ENCODE results near the gene ZDHHC19. TPM values are rescaled to one million over a fixed set of nuclear protein-coding genes. Genes with fewer than 3 reads are reported as not detected.
A peak's percentile ranks its signal among the peaks of the same experiment; 100 is the strongest.
"Not testable (repeated sequence)": the region's sequence is repeated elsewhere in the genome, so short reads cannot be mapped to it uniquely, and the experiment has no call there.

Gene ZDHHC19
- total RNA-seq, 2 donors from 2014 or later: not detected

DNA sequence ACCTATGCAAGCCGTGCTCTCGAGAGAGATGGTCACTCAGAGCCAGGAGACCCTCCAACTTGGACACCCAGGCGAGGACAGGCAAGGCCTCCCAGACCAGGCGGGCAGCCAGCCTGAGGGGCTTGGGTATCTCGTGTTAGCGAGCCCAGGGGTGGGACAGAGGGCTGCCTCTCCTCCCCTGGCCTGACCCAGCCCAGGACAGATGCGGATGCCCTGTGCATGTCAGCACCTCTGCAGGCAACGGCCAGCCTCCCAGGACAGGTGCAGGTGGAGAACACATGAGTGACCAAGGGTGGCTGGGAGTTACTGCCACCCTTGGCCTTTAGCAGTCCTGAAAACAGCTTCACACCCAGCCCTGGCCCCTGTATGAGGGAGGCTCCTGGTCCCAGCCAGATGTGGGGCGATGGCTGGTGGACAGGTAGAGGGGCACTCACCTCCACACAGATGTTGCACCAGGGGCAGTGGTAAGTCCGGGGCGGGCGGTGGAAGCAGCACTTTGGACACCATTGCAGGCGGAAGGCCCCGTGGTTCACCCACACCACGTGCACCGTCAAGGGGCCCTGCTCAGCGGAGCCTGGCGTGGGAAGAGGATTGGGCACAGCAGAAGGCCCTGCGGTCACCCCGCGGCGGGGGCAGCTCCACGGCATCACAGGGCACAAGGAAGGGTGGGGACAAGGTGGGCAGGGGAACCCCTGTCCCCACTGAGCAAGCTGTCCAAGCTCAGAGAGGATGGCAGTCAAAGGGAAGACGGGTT is 2.1 kb downstream of the ZDHHC19 start:
- intact Hi-C loops (cut with DNase I): no loop called here
- no peak for DNase-seq
- no peak for ATAC-seq

DNA sequence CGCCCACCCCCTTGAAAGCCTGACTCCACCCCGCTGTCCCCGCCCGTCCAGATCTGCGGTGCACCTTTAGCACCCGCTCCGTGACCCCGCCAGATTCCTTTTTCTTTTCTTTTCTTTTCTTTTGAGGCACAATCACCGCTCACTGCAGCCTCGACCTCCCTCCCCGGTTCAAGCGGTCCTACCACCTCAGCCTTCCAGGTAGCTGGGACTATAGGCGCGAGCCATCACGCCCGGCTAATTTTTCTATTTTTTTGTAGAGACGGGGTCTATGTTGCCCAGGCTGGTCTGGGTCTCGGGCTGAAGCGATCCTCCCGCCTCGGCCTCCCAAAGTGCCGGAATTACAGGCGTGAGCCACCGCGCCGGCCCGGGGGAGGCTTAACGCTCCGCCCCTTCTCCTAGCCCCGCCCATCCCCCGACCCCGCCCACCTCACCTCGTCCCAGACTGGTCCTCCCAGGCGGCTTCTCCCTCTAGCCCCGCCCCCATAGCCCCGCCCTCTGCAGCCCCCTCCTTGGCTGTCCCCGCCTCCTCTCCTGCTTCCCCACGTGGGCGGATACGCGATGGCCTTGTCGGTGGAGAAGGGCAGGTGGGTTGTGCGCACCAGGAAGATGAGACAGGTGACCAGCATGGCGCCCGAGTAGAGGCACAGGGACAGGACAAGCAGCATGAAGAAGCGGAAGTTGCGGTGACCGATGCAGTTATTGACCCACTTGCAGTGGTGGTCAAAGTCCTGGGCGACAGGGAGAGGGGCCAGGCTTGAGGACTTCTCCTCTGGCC is 3.2 kb downstream of the ZDHHC19 start:
- intact Hi-C loops (cut with DNase I): no loop called here
- peak; percentile 42 to 55 for ATAC-seq
- DNase-seq: peak; percentile 65

DNA sequence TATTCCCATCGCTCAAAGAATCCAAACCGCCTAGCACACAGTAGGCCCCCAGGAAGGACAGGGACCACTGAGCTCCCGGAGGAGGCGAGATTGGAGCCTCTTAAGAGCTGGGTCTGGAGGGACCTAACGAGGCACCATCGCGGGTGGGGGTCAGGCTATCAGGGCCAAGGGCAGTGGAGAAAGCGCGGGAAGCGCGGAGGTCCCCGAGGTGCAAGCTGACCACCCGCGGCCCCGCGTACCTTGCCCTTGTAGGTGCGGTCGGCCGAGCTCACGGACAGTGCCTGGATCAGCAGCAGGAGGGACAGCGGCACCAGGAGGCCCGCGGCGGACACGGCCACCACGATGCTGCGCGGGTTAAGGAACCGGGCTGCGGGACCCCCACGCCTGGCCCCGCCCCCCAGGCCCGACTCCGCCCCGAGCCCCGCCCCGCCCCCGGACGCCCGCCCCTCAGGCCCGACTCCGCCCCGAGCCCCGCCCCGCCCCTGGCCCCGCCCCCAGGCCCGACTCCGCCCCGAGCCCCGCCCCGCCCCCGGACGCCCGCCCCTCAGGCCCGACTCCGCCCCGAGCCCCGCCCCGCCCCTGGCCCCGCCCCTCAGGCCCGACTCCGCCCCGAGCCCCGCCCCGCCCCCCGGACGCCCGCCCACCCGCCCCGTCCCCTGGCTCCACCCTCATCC is 3.9 kb downstream of the ZDHHC19 start:
- no peak for DNase-seq
- intact Hi-C loops (cut with DNase I): no loop called here
- peak; percentile 15 to 36 for ATAC-seq

DNA sequence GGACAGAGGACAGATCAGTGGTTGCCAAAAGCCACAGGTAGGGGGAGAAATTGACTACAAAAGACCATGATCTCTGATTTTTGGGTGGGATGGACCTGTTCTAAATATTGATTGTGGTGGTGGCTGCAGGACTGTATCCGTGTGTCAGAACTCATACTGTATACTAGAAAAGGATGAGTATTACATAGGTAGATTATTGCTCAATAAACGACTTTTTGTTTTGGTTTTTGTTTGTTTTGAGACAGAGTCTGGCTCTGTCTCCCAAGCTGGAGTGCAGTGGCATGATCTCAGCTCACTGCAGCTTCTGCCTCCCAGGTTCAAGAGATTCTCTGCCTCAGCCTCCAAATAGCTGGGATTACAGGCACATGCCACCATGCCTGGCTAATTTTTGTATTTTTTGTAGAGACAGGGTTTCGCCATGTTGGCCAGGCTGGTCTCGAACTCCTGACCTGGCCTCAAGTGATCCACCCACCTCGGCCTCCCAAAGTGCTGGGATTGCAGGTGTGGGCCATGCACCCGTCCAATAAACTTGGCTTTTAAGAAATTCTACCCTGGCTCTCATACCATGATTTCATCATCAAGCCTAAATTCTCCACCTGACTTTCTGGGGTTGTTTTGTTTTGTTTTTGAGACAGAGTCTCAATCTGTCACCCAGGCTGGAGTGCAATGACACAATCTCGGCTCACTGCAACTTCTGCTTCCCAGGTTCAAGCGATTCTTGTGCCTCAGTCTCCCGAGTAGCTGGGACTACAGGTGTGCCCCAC is 5.6 kb downstream of the ZDHHC19 start:
- ATAC-seq; DNase-seq; intact Hi-C loops (cut with DNase I): not testable (repeated sequence)

DNA sequence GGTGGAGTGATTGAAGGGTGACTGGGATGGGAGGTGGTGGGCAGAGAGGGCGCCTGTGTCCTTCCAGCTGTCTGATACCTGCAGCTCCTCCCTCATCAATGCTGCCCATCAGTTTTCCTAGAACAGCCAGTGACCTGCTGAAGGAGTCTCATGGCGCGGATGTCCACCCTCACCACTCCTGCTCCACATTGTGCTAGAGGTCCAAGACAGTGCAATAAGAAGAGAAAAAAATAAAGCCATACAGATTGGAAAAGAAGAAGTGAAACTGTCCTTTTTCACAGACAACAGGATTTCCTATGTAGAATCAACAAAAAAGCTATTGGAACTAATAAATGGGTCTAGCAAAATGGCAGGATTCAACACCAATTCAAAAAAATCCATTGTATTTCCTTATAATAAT is 7.4 kb downstream of the ZDHHC19 start:
- intact Hi-C loops (cut with DNase I): no loop called here
- ATAC-seq: no peak
- no peak for DNase-seq

DNA sequence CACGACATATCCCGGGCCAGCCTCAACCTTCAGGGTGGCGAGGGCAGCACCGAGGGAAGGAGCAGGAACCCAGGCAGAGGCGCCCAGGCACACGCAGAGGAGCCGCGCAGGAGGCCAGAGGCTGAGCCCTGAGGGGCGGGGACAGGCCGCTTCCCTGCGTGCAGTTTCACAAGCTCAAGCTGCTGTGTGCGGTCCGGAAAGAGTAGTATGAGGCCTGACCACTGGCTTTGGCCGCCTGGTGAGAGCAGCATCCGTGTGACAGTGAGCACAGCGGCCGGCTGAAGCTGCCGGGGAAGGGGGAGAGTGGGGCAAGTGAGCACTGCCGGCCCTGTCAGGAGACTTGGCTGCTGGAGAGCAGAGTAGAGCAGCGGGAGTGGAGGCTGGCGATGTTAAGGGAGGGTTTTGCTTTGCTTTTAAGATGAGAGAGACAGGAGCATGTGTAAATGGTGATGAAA is 8.7 kb downstream of the ZDHHC19 start:
- DNase-seq (peak; percentile 56), ATAC-seq (peak; percentile 59 to 60)
- intact Hi-C loops (cut with DNase I): no loop called here

DNA sequence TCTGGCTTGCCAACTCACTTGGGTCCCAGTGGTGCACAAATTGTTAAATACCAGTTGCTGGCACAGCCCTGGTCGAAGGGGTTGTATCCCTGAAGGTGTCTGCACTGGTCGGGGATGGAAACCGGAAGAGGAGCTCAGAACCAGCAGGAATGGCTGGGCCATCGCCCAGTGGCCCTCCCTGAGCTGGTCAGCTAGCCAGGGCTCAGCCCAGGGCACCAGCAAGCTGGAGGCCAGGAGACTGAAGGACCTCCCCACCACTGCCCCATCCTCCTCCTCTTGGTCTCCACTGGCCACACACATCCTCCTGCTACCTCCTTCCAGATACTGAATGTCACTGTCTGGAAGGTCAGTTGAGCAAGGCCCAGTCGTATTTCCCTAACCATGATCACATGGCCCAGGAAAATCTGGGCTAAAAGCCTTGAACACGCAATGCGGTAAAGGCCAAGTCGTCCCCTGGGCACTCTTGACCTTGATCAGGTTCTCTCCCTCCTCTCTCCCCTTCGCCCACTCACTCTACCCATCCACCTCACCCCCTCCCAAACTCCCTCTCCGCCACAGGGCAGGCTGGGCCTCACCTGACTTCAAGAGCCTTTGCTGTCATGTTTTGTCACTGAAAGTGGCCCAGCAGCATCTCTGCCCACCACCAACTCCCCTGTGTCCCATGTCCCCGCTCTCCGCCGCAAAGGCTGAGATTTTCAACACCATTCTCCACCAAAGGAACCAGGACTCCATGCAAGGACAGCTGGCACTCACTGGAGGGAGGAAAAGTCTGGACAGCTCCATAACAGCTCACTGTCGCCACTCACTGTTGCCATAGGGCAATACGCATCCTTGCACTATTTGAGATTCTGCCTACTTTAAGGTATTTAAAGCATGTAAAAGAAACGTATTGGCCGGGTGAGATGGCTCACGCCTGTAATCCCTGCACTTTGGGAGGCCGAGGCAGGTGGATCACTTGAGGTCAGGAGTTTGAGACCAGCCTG is 12.1 kb downstream of the ZDHHC19 start:
- intact Hi-C loops (cut with DNase I): loop anchor here (5.0 kb wide), 2 partner anchors 127 to 172 kb away; no protein-coding TSS in a partner anchor
- DNase-seq: no peak
- ATAC-seq: peak in 1 of 2 donors; percentile 25

DNA sequence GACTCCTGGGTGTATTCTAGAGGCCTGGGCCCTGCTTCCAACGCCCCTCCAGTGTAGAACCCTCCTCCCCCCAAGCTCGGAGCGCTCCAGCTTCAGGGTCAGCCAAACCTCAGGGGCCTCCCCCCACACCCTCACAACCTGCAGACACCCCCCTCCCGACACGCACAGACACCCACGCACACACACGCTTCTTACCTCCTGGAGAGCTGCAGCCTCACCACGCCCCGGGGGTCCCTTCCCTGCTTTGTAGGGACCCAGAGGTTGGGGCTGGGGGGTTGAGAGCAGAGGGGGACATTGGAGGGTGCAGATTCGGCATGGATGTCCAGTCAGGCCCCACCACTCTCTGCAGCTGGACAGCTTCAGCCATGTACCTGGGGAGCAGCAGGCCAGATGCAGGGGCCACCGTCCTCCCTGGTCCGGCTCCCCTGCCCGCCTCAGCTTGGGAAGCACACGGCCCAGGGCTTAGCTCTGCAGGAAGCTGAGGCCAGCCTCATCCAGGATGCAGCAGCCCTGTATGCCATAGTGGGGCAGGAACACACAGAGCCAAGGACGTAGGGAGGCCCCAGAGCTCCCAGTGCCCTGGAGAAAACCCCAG is 13.0 kb downstream of the ZDHHC19 start:
- no peak for DNase-seq
- ATAC-seq: no peak
- intact Hi-C loops (cut with DNase I): loop anchor here (5.0 kb wide), 2 partner anchors 126 to 171 kb away; no protein-coding TSS in a partner anchor

DNA sequence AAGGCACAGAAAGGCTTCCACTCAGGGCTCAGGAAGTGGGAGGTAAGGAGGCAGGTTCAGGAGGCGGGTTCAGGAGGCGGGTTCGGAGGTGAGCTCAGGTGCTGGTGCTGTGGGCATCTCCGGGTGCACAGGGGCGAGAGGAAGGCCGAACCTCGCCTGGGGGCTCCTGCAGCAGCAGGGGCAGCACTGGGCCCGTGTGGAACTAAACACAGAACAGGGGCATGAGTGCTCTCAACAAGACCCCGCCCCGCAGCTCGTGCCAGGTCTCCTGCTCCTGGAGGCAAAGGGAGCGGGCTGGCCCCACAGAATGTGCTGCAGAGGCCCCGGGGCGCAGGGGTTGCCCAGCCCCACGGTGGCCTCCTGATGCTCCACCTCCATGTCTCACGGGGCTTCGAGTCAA is 13.7 kb downstream of the ZDHHC19 start:
- intact Hi-C loops (cut with DNase I): loop anchor here (2.0 to 5.0 kb wide), 3 partner anchors 125 to 170 kb away; no protein-coding TSS in a partner anchor
- ATAC-seq: no peak
- DNase-seq: no peak

DNA sequence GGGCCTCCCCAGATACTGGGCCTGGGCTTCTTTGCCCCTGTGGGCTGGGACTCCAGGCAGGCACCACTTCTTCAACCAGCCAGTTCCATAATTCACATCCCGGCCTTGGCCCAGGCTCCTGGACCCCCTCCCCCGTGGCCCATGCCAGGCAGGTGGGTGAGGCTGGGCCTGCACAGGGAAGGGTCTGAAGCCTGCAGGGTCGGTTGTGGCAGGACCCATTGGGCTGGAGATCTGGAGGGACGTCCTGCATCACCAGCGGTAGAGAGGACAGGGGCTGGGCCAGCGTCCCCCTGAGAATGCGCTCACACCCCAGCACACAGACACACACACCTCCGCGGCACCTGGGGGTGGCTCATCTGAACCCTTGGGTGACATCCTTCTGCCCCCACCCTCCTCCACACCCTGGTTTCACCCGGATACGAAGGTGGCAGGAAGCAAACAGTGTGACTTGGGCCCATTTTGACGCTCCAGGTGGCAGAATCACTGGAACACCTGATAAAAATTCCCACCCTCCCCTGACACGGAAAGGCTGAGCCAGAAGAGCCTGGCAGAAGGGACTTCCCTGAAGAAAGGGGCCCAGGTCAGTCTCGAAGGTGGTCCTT is 15.4 kb downstream of the ZDHHC19 start:
- DNase-seq (no peak), ATAC-seq (no peak)
- intact Hi-C loops (cut with DNase I): loop anchor here (2.0 to 5.0 kb wide), 3 partner anchors 123 to 168 kb away; no protein-coding TSS in a partner anchor

DNA sequence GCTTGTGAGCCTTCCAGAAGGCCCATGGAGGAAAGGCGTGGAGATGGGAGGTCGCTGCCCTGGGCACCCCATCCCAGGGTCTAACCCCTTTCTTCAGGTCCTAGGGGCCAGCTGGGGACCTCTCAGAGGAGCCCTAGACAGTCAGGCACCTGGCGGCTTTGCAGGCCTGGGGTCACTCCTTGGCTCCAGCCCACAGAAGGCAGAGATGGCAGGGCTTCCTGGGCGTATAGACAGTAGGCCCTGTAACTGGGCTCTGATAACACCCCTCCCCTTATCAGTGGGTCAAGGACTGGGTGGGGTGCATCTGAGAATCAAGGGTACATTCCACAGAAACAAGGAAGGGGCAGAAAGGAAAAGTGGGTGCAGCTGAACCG is 16.7 kb downstream of the ZDHHC19 start:
- intact Hi-C loops (cut with DNase I): no loop called here
- ATAC-seq (no peak), DNase-seq (no peak)

DNA sequence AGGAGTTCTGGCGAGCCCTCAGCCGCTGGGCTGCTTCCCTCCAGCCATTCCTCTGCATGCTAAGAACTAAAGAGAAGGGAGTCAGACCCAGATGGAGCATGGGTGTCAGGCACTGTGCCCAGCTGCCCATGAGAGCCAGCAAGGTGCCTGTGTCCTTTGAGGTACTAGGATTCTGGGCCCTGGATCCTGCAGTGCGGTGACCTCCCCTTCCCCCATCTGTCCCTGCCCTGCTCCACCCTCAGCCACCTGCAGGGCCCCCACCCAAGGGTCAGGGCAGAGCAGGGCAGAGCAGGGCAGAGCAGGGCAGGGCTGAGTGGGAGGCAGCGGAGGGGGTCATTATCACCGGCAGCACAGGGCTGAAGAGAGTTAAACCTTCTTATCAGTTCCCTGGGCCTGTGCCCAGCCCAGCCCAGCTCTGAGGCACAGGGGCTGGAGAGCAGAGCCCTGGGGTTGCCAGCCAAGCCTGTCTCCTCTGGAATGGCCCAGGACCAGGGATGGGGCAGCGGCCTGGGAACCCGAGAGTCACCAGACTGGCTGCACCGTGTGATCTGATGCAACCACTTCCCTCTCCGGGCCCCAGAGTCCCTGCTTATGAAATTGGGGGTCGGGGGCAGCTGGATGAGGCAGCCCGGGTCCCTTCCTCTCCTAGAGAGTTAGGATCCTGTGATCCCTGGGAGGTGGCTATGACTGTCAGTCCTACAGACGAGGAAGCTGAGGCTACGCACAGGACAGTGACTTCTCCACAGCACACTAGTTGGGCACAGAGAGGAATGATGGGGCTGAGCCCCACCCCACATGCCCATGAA is 17.3 kb downstream of the ZDHHC19 start:
- peak; percentile 79 to 83 for ATAC-seq
- intact Hi-C loops (cut with DNase I): no loop called here

DNA sequence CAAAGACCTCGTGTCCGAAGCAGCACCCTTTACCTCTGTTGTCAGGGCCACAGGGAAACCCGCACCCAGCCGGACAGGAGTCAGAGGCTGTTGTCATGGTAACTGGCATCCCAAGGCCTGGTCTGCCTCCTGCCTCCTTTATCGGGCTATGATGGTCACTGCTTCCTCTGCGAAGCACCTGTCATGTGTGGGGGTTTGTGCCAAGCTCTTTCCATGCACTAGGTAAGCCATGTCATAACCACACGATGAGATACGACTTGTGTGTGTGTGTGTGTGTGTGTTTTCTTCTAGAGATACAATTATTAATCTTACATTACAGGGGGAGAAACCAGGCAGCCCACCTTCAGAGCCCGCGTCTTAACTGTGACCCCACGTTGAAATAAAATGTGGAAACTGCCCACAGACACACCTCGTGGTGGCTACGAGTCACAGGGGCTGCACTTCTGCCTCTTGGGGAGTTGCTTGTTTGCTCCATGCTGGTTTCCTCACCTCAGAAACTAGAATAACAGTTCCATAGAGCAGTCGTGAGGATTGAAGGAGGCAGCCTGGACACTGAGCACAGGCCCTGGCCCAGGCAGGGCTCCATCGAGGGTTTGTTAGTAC is 18.0 kb downstream of the ZDHHC19 start:
- no peak for ATAC-seq

More for the DNA sequence above, 17.3 kb downstream of the ZDHHC19 start:
- DNase-seq: peak; percentile 72

DNA sequence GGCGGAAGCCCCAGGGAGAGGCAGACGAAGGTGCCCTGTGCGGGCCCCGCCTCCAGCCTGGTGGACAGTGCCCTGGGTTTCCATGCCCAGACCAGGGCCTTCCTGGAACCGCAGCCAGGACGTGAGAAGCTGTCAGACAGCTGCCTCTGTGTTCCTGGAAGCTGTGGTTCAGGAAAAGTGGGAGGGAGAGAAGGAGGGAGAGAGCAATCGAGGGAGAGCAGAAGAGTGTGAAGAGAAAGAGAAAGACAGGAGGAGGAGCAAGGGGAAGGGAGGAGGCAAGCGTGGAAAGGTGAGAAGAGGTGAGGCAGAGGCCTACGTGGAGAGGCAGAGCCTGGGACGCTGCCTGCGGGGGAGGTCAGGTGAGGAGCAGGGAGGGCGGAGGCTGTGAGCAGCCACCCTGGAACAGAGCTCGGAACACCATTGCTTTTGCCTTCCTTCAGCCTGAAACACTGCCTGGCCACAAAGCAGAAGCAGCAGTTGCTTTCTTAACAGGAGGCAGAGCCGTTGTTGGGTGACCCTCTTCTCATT is 18.6 kb downstream of the ZDHHC19 start:
- intact Hi-C loops (cut with DNase I): no loop called here
- peak; percentile 62 for DNase-seq

More for the DNA sequence above, 18.0 kb downstream of the ZDHHC19 start:
- intact Hi-C loops (cut with DNase I): no loop called here
- no peak for DNase-seq

DNA sequence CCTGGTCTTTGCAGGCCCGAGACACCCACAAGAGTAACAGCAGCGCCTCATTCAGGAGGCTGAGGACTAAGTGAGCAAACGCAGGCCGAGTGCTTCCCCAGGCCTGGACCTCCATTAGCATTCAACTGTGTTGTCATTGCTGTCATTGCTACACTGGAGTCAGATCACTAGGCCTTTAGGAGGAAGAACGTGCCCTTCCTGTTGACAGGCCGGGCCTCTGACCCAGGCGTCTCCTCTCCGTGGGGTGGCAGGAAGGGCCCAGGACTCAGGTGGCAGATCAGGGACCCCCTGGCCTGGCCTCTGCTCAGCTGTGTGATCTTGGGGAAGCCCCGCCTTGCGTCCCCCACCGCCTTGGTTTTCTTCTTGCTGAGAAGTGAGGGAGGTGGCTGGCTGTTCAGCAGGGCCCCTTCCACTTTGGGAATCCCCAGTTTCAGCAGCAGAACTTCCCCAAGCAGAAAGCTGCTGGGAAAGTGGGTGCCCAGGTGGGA is 19.1 kb downstream of the ZDHHC19 start:
- ATAC-seq: no peak
- intact Hi-C loops (cut with DNase I): no loop called here
- DNase-seq: no peak

More for the DNA sequence above, 18.6 kb downstream of the ZDHHC19 start:
- ATAC-seq: peak; percentile 24 to 52
